ENCODE data around the gene AQP12B.

GRCh38 chr2:240687045-240687740 lies 4.5 kb upstream of the AQP12B start:
- TF ChIP-seq CTCF (IDR thresholded peaks at IDR 0.05): no peak
- TF ChIP-seq POLR2A (IDR thresholded peaks at IDR 0.05): no peak
- no peak for TF ChIP-seq POLR2AphosphoS5 (IDR thresholded peaks at IDR 0.05)
